K562 (cell line): ENCODE measurements around the gene ABT1. TPM values are rescaled to one million over a fixed set of nuclear protein-coding genes. Genes with fewer than 3 reads are reported as not detected.

ENCODE experiments used
- ATAC-seq: fragments of 200-7000 bp; cut with Tn5 transposase; 3 replicates; pipeline ENCODE4 v1.9.1; 2020; ENCODE audit warnings: moderate library complexity
- BruUV-seq: library from RNA; stranded (reverse); fragments of 400-500 nt; replicated peaks from 2 replicates; lab custom pipeline; 2021; lab: Mats Ljungman, UMichigan
- CTCF ChIA-PET: fragments of 300-600 bp; formaldehyde crosslinking; extraction: SDS; loops from one replicate; lab custom pipeline; 2021; ENCODE audit warnings: low intra/inter-chr PET ratio; lab: Yijun Ruan, JAX
- POLR2A ChIA-PET: fragments of 300-600, 350-650 bp; sonication (Branson Sonifier 250); formaldehyde crosslinking; extraction: SDS; loops from one replicate; lab custom pipeline; 2021; ENCODE audit warnings: antibody characterized with exemption, inconsistent platforms; lab: Yijun Ruan, JAX
- DNase-seq, 4 experiments: peaks; one replicate each; pipeline versions ENCODE4 v3.0.0 to v3.0.0-alpha.2; 2011 to 2018; ENCODE audit warnings: low spot score in 3 of 4, mixed read lengths in 3 of 4; ENCODE audit errors: extremely low read depth in 1 of 4
- FAIRE-seq: peaks from 2 replicates; lab custom pipeline; 2011; peaks lifted over from hg19 to GRCh38; lab: Jason Lieb, UNC
- H2AFZ ChIP-seq: 2 replicates; pipeline ENCODE4 v1.6.0; 2011; ENCODE audit warnings: low read depth, low read length, control low read depth, inconsistent platforms
- H3K27ac ChIP-seq: fragments of 200-600 bp; 3 replicates; pipeline ENCODE4 v1.8.0; 2011; ENCODE audit warnings: low read depth, mild to moderate bottlenecking, control low read depth, inconsistent platforms, low read length, moderate library complexity, mixed read lengths; ENCODE audit errors: extremely low read depth
- H3K27me3 ChIP-seq, 2 experiments: fragments of 300-600 bp in 1 of 2; 2 replicates in 1 of 2; 3 replicates in 1 of 2; pipeline versions ENCODE4 v1.6.0 to v1.8.0; 2011; ENCODE audit warnings: inconsistent platforms in 2 of 2, low read length in 2 of 2, mild to moderate bottlenecking in 1 of 2, mixed read lengths in 1 of 2, moderate library complexity in 1 of 2; ENCODE audit not compliant: control insufficient read depth in 2 of 2, insufficient read depth in 2 of 2
- H3K36me3 ChIP-seq: fragments of 300-600 bp; 3 replicates; pipeline ENCODE4 v1.8.0; 2011; ENCODE audit warnings: mild to moderate bottlenecking, low read length, inconsistent platforms; ENCODE audit not compliant: control insufficient read depth, insufficient read depth
- H3K4me1 ChIP-seq, 2 experiments: fragments of 200-600 bp in 1 of 2; replicated peaks in 1 of 2; 2 replicates in 1 of 2; 3 replicates in 1 of 2; pipeline versions ENCODE4 v1.5.1 to v1.8.0; 2011; ENCODE audit warnings: inconsistent platforms in 2 of 2, low read length in 2 of 2, mild to moderate bottlenecking in 1 of 2, mixed read lengths in 1 of 2, moderate library complexity in 1 of 2; ENCODE audit not compliant: control insufficient read depth in 2 of 2, insufficient read depth in 2 of 2
- H3K4me2 ChIP-seq: 2 replicates; pipeline ENCODE4 v1.6.1; 2011; ENCODE audit warnings: low read length, control low read depth, inconsistent platforms, mixed read lengths; ENCODE audit not compliant: insufficient read depth
- H3K4me3 ChIP-seq: fragments of 200-600 bp; sonication (generic), shearing (Covaris generic); 2 replicates; pipeline ENCODE4 v1.5.1; 2016; ENCODE audit warnings: control low read depth, inconsistent platforms
- H3K79me2 ChIP-seq: fragments of 200-600 bp; 3 replicates; pipeline ENCODE4 v1.8.0; 2011; ENCODE audit warnings: low read length, inconsistent platforms; ENCODE audit not compliant: control insufficient read depth, insufficient read depth
- H3K9ac ChIP-seq, 2 experiments: 2 replicates each; pipeline versions ENCODE4 v1.6.0 to v1.6.1; 2011; ENCODE audit warnings: low read depth in 2 of 2, low read length in 2 of 2, control low read depth in 1 of 2, inconsistent platforms in 1 of 2, mild to moderate bottlenecking in 1 of 2, mixed read lengths in 1 of 2; ENCODE audit not compliant: insufficient read depth in 1 of 2
- H3K9me1 ChIP-seq: one replicate; pipeline ENCODE4 v1.6.0; 2011; ENCODE audit warnings: inconsistent platforms, mild to moderate bottlenecking, low read length, moderate library complexity; ENCODE audit not compliant: control insufficient read depth, insufficient read depth
- H3K9me3 ChIP-seq: replicated peaks from 2 replicates; pipeline ENCODE4 v1.5.1; 2011; ENCODE audit warnings: low read depth, low read length, inconsistent platforms; ENCODE audit not compliant: control insufficient read depth, insufficient read depth
- H4K20me1 ChIP-seq: replicated peaks from 2 replicates; pipeline ENCODE4 v1.6.1; 2011; ENCODE audit warnings: low read length, inconsistent platforms, mixed read lengths; ENCODE audit not compliant: control insufficient read depth, insufficient read depth
- C11orf30 ChIP-seq: fragments of 450-650 bp; IDR thresholded peaks from 2 replicates; pipeline ENCODE4 v1.6.1; 2016; ENCODE audit warnings: low read depth, mild to moderate bottlenecking
- ELF1 ChIP-seq: fragments of 200-800 bp; sonication (Bioruptor generic); IDR thresholded peaks from 2 replicates; pipeline ENCODE4 v1.6.1; 2016; ENCODE audit warnings: missing genetic modification characterization, missing compliant biosample characterization
- FOSL1 ChIP-seq: fragments of 200-800 bp; sonication (Bioruptor generic); conservative IDR thresholded peaks from 2 replicates; pipeline ENCODE4 v1.6.1; 2016; ENCODE audit warnings: missing genetic modification characterization, missing compliant biosample characterization
- GATA2 ChIP-seq: sonication (generic); formaldehyde crosslinking; IDR thresholded peaks from 2 replicates; pipeline ENCODE4 v1.4.0; 2020; ENCODE audit warnings: mild to moderate bottlenecking, missing genetic modification reagents
- MCM7 ChIP-seq, 2 experiments: fragments of 450-650 bp; IDR thresholded peaks; 2 replicates each; pipeline ENCODE4 v1.6.1; 2016 to 2018
- NEUROD1 ChIP-seq: fragments of 150-350 bp; IDR thresholded peaks from 2 replicates; pipeline ENCODE4 v1.6.1; 2014; ENCODE audit warnings: borderline replicate concordance, low read length, low read depth; ENCODE audit not compliant: partially characterized antibody
- SAFB2 ChIP-seq: fragments of 200-400 bp; formaldehyde crosslinking; IDR thresholded peaks from 2 replicates; pipeline ENCODE4 v1.6.1; 2018; ENCODE audit warnings: borderline replicate concordance, low read length, low read depth, moderate library complexity; ENCODE audit not compliant: severe bottlenecking
- SMARCA5 ChIP-seq: fragments of 450-650 bp; IDR thresholded peaks from 2 replicates; pipeline ENCODE4 v1.6.1; 2016
- TEAD2 ChIP-seq: fragments of 450-650 bp; IDR thresholded peaks from 2 replicates; pipeline ENCODE4 v1.6.1; 2016; ENCODE audit warnings: missing genetic modification characterization, control low read depth, missing compliant biosample characterization
- ZC3H8 ChIP-seq: fragments of 450-650 bp; IDR thresholded peaks from 2 replicates; pipeline ENCODE4 v1.6.1; 2017
- WGBS: fragments of 100-300 bp; shearing (Covaris generic); methylation state at CpG from one replicate; pipeline ENCODE4 v1.1.6; 2016; ENCODE audit warnings: low coverage, mixed read lengths; ENCODE audit not compliant: insufficient coverage; ENCODE audit errors: missing lambda C conversion rate; 5-methylcytosine and 5-hydroxymethylcytosine counted together
- in situ Hi-C: fragments of 300-500 bp; cut with MboI; formaldehyde crosslinking; loops from 4 replicates; pipeline ENCODE4 v1.15.0; 2018; ENCODE audit warnings: inconsistent platforms, mixed read lengths
- intact Hi-C: fragments of 100-400 bp; cut with micrococcal nuclease; formaldehyde crosslinking; loops from 2 replicates; pipeline ENCODE4 v1.14.2; 2022
- polyA plus RNA-seq, 8 experiments: library from polyadenylated mRNA; depleted of rRNA in 4 of 8; stranded (reverse) in 5 of 8; unstranded in 3 of 8; fragments of >200 nt; fragmentation: Nextera tagmentation in 2 of 8; fragmentation: Illumina TruSeq in 1 of 8; extraction: Ambion mirVana in 2 of 8; extraction: Trizol in 1 of 8; gene quantifications; 2 replicates each; pipeline versions ENCODE4 v1.2.1 to v1.2.3, GENCODE V29; 2011 to 2014; ENCODE audit warnings: inconsistent platforms in 1 of 8, missing spikeins in 1 of 8
- total RNA-seq, 7 experiments: library from RNA; depleted of rRNA in 6 of 7; stranded (reverse); fragments of >200 nt in 6 of 7; fragmentation: Illumina TruSeq in 2 of 7; extraction: Trizol in 2 of 7; gene quantifications; 2 replicates each; pipeline versions ENCODE4 v1.2.1 to v1.2.3, GENCODE V29; 2011 to 2021; ENCODE audit warnings: low replicate concordance in 1 of 7
- TF ChIP-seq, protein P1 (sequence below), 2 experiments: fragments of 450-650 bp; IDR thresholded peaks; 2 replicates each; pipeline ENCODE4 v1.6.1; 2016
- TF ChIP-seq, protein P2 (sequence below): sonication (generic); formaldehyde crosslinking; IDR thresholded peaks from 2 replicates; pipeline ENCODE4 v1.8.0; 2022; ENCODE audit warnings: mild to moderate bottlenecking, missing genetic modification reagents

ABT1 gene
- total and polyA plus RNA-seq, 9 of the 15 experiments (the other 6 are each of a cell fraction or from before 2014, with no cell fraction given), result 8.8 to 52.7 (median 40.7) TPM

DNA sequence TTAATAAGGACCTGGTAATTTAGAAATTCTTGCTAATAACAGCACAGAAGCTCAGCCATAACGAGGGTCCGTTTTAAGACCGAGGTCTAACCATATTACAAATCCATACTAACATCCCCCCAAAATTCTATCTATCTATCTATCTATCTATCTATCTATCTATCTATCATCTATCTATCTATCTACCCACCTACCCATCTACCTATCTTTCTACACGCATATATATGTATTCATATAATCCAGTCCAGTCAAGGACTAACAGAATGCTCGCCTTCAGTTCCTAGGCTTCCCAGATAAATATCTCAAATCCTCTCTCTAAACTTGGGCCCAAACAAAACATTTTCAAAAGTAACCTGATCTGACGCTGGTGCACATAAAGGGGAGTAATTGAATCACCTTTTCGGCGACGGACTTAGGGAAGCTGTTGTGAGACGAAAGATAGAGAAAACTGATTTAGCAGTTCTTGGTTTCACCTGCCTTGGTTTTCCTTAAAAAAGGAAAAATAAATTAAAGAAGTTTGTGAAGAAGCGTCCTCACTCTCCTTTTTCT, 44.0 kb upstream of the ABT1 start:
- H3K4me1 ChIP-seq, result peaks cover 5 to 20% of the 10 kb centered on the region in 2 experiments; a peak in 4 of 5 replicates
- H4K20me1 ChIP-seq, result no peaks in the 10 kb centered on the region; the same call in 1 of the 2 replicates
- intact Hi-C loops, result loop anchor here (1.0 to 10.0 kb wide), 4 partner anchors 15 to 1132 kb away; partner anchors contain the start of gene ZNF184
- in situ Hi-C loops, result loop anchor here (25.0 kb wide), 1 partner anchor 365 kb away; a partner anchor contains a TSS
- no peaks in the 10 kb centered on the region for H3K36me3 ChIP-seq
- BruUV-seq, result no TSS peak
- DNase-seq, result no peak
- H3K4me2 ChIP-seq, result peak overlapping the region; percentile 87
- no peak overlapping the region; the same call in 2 of the 3 replicates for H3K27ac ChIP-seq
- no peak for FAIRE-seq
- H3K9ac ChIP-seq, result peak overlapping the region in 1 of 2 experiments; percentile 59; a peak in 2 of 4 replicates
- H3K4me3 ChIP-seq, result peak overlapping the region; percentile 51
- H3K79me2 ChIP-seq, result no peaks in the 10 kb centered on the region
- H3K9me1 ChIP-seq, result no peaks in the 10 kb centered on the region
- ChIA-PET POLR2A (interaction anchor here (0.7 to 6.8 kb wide), 11 partner anchors 11 to 364 kb away, joined by 3 to 70 read pairs (median 5); partner anchors contain the start of gene HMGN4), CTCF (no interaction called here)
- ATAC-seq, result no peak
- H3K9me3 ChIP-seq, result no peaks in the 10 kb centered on the region
- 6% methylated on average over 11 of the region's 11 CpGs for WGBS
- H3K27me3 ChIP-seq, result no peaks in the 10 kb centered on the region
- peak overlapping the region; percentile 90 for H2AFZ ChIP-seq
- no peak for TF ChIP-seq SAFB2
- no peak for TF ChIP-seq SMARCA5
- TF ChIP-seq TEAD2 (tag), result no peak
- TF ChIP-seq, protein P1, sequence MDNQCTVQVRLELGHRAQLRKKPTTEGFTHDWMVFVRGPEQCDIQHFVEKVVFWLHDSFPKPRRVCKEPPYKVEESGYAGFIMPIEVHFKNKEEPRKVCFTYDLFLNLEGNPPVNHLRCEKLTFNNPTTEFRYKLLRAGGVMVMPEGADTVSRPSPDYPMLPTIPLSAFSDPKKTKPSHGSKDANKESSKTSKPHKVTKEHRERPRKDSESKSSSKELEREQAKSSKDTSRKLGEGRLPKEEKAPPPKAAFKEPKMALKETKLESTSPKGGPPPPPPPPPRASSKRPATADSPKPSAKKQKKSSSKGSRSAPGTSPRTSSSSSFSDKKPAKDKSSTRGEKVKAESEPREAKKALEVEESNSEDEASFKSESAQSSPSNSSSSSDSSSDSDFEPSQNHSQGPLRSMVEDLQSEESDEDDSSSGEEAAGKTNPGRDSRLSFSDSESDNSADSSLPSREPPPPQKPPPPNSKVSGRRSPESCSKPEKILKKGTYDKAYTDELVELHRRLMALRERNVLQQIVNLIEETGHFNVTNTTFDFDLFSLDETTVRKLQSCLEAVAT (IDR thresholded peaks at IDR 0.05), result no peak
- TF ChIP-seq C11orf30, result no peak
- TF ChIP-seq GATA2 (CRISPR knock-in tag), result 0 out of 2 replicates have a peak, but pooled peaks have one; percentile 15
- TF ChIP-seq ZC3H8, result no peak
- TF ChIP-seq NEUROD1, result no peak
- peak; percentile 50; the same call in 1 of the 2 replicates for TF ChIP-seq ELF1 (tag)
- no peak for TF ChIP-seq FOSL1 (tag)
- peak in 1 of 2 experiments; percentile 63; a peak in 1 of 4 replicates for TF ChIP-seq MCM7 (IDR thresholded peaks at IDR 0.05)
- TF ChIP-seq, protein P2, sequence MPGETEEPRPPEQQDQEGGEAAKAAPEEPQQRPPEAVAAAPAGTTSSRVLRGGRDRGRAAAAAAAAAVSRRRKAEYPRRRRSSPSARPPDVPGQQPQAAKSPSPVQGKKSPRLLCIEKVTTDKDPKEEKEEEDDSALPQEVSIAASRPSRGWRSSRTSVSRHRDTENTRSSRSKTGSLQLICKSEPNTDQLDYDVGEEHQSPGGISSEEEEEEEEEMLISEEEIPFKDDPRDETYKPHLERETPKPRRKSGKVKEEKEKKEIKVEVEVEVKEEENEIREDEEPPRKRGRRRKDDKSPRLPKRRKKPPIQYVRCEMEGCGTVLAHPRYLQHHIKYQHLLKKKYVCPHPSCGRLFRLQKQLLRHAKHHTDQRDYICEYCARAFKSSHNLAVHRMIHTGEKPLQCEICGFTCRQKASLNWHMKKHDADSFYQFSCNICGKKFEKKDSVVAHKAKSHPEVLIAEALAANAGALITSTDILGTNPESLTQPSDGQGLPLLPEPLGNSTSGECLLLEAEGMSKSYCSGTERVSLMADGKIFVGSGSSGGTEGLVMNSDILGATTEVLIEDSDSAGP (CRISPR knock-in tag), result 0 out of 2 replicates have a peak, but pooled peaks have one; percentile 35
